Activated T-cell treated with anti-CD3 and anti-CD28 coated beads, Interleukin-2, amount 50 U/mL, for 4 hours (primary cell): ENCODE results near the gene ISG20L2. TPM values are rescaled to one million over a fixed set of nuclear protein-coding genes. Genes with fewer than 3 reads are reported as not detected.
A peak's percentile ranks its signal among the peaks of the same experiment; 100 is the strongest.

Experiments used
- ATAC-seq, 2 donors: fragments of 200-7000 bp; cut with Tn5 transposase; one replicate each; pipeline ENCODE4 v1.10.0; 2021
- DNase-seq: peaks from one replicate; pipeline ENCODE4 v3.0.0-alpha.2; 2020
- H3K27me3 Mint-ChIP-seq: one replicate; pipeline ENCODE4 v1.8.0; 2021; ENCODE audit warnings: low read depth, mixed read lengths
- H3K36me3 Mint-ChIP-seq: one replicate; pipeline ENCODE4 v1.8.0; 2022; ENCODE audit warnings: mixed read lengths; ENCODE audit not compliant: insufficient read depth
- H3K4me1 Mint-ChIP-seq: one replicate; pipeline ENCODE4 v1.8.0; 2021; ENCODE audit warnings: low read depth, mixed read lengths
- H3K4me3 Mint-ChIP-seq: one replicate; pipeline ENCODE4 v1.8.0; 2021; ENCODE audit warnings: mild to moderate bottlenecking, moderate library complexity, mixed read lengths
- H3K9me3 Mint-ChIP-seq: one replicate; pipeline ENCODE4 v1.8.0; 2021; ENCODE audit warnings: mixed read lengths
- total RNA-seq, 3 donors: library from RNA; stranded (reverse); gene quantifications; one replicate each; pipeline ENCODE4 v1.2.1, GENCODE V29; 2021

The ISG20L2 gene
- total RNA-seq, 3 donors from 2014 or later: 62.4 to 65.9 (median 63.8) TPM

DNA sequence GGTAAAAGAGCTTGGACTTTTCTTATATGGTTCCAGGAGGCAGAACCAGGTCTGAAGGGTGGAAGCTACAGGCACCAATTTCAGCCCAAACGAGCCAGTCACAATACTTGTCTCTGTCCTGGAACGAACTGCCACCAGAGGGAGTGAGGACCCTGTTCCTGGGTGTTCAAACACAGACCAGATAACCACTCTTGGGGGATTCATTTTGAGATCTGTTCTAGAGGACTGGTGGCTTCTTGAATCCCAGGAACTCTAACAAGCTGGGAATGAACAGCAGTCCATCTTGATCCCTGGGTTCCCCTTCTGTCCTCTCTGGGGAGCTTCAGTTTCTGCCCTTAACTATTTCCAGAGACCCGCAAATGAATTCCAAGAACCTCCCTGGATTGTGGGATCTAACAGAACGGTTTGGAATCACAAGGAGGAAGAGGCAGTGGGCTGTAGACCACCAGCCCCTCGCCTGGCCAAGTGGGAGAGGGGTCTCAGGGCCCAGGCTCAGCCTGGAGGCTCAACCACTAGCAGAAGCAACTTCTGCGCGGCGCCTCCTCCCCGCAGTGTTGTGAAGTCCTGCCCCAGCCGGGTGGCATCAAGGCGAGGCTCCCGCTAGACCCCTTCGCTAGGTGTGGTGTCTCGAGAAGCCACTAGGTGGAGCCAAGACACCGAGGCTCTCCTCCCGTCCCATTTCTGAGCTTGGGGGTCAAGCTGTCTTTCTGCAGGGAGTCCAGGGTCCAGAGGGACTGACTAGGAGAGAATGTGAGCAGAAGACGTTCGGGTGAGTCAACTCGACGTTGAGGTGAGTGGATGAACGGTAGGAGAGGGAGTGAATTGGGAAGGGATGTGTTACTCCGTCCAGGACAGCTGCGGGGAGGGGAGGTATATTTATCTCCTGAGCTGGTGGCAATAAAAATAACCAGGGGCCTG is 39.3 kb downstream of the ISG20L2 start:
- peak; percentile 97 to 98 for ATAC-seq
- H3K4me3 Mint-ChIP-seq: peak overlapping the region; percentile 37
- peaks cover 54% of the 10 kb centered on the region for H3K27me3 Mint-ChIP-seq

DNA sequence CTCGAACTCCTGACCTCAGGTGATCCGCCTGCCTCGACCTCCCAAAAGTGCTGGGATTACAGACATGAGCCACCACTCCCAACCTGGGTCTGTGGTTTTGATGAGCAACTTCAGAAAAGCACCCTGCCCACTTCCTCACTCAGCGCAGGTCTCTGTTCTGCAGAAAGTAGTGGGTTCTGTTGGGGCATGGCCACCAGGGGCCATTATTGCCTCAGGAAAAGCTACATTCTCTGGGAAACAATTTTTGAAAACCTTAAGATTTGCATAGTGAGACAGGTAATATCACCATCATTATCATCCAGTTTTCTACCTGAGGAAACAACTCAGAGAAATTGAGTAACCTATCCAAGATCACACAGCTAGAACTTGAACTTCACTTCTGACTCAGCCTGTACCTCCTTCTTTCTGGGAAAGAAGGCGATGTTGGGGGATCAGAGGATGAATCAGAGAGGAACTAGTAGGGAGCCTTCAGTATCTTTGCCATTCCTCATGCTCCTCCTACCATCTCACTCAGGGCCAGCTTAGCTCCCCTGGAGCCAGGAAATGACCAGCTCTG is 44.3 kb downstream of the ISG20L2 start:
- H3K27me3 Mint-ChIP-seq: peaks cover 44% of the 10 kb centered on the region
- H3K36me3 Mint-ChIP-seq: no peaks in the 10 kb centered on the region
- DNase-seq (no peak), ATAC-seq (peak; percentile 81 to 83)
- H3K4me1 Mint-ChIP-seq: peaks cover 16% of the 10 kb centered on the region
- H3K4me3 Mint-ChIP-seq: no peak overlapping the region
- H3K9me3 Mint-ChIP-seq: no peaks in the 10 kb centered on the region

More for the DNA sequence above, 39.3 kb downstream of the ISG20L2 start:
- Mint-ChIP-seq H3K4me1 (peaks cover 25% of the 10 kb centered on the region), H3K36me3 (no peaks in the 10 kb centered on the region), H3K9me3 (no peaks in the 10 kb centered on the region)
- DNase-seq: peak; percentile 73

DNA sequence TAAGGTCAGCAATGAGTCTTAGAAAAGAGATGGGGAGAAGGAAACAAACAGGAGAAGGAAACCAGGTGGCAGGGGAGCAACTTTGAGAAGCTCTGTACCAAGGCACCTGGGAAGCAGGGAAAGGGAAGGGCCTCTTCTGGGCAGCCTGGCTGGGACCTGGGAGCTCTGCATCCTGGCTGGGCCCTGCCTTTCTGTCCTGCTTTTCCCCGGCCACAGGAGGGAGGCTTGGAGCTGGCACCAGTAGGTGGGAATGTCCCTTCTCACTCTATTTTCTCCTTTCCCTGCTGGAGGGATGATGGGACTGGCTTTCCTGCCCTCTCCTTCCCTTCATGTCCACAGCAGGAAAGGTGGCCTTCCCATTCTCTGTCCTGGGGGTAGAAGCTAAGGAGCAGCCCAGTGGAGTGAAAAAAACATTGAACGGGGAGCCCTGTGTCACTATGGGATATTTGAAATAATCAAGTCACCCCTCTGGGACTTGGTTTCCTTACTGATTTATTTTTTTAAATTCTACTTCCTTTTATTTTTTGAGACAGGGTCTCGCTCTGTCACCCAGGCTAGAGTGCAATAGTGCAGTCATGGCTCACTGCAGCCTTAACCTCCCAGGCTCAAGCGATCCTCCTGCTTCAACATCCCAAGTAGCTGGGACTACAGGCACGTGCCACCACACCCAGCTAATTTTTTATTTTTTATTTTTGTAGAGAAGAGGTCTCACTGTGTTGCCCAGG is 46.2 kb downstream of the ISG20L2 start:
- no peaks in the 10 kb centered on the region for H3K36me3 Mint-ChIP-seq
- peaks cover 24% of the 10 kb centered on the region for H3K4me1 Mint-ChIP-seq
- peaks cover 53% of the 10 kb centered on the region for H3K27me3 Mint-ChIP-seq
- no peak for ATAC-seq
- no peak overlapping the region for H3K4me3 Mint-ChIP-seq
- H3K9me3 Mint-ChIP-seq: no peaks in the 10 kb centered on the region
- DNase-seq: no peak

DNA sequence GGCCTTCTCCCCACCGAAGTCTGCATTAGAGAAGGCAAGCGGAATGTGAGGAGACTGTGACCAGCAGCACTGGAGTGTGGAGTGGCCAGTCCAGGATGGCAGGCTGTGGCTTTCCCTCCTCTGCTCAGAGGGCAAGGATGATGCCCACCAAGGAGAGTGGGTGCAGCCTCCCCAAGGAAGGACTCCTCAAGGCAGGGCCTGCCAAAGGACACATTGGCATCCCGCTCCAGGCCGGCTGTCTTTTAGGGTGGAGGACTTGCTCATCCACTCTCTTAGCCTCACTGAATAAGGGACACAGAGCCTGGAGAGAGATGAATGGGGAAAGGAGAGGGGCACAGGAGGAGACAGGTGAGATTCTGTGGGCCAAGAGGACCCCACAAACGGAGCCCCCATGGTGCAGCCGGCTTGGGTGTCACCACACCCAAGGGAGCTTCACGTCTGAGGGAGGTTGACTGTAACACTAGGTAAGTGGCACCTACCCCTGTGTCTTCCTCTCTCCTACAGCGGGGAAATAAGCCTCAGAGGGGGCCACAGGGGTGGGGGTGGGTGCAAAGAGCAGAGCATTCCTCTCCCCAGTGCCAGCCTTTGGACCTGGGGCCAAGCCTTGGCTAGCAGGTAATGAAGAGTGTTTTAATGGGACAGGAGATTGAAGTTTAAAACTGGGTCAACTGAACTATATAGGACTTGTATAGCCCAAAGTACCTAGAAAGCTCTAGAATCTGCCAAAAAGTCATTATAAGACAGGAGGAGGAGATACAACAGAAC is 47.2 kb downstream of the ISG20L2 start:
- Mint-ChIP-seq H3K9me3 (no peaks in the 10 kb centered on the region), H3K36me3 (no peaks in the 10 kb centered on the region), H3K4me3 (no peak overlapping the region), H3K27me3 (peaks cover 56% of the 10 kb centered on the region), H3K4me1 (peaks cover 26% of the 10 kb centered on the region)
- DNase-seq (no peak), ATAC-seq (no peak)

DNA sequence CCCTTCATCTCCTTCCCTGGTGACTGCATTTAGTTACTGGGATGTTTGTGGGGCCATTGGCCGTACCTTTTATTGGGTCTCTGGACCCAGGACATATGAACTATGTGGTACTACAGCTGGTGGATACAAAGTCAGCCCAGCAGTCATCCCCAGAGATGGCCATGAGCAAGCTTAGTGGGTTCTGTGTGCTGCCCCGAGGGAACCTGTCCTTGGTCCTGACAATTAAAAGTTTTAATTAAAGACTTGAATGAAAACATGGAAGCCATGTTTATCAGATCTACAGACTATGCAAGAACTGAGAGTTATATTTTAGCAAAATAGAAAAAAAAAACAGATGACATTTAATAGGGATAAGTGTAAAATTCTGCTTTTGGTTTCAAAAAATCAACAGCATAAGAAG is 48.5 kb downstream of the ISG20L2 start:
- ATAC-seq: no peak
- Mint-ChIP-seq H3K4me1 (peaks cover 26% of the 10 kb centered on the region), H3K36me3 (no peaks in the 10 kb centered on the region), H3K4me3 (no peak overlapping the region), H3K27me3 (peaks cover 67% of the 10 kb centered on the region), H3K9me3 (no peaks in the 10 kb centered on the region)
- DNase-seq: no peak

DNA sequence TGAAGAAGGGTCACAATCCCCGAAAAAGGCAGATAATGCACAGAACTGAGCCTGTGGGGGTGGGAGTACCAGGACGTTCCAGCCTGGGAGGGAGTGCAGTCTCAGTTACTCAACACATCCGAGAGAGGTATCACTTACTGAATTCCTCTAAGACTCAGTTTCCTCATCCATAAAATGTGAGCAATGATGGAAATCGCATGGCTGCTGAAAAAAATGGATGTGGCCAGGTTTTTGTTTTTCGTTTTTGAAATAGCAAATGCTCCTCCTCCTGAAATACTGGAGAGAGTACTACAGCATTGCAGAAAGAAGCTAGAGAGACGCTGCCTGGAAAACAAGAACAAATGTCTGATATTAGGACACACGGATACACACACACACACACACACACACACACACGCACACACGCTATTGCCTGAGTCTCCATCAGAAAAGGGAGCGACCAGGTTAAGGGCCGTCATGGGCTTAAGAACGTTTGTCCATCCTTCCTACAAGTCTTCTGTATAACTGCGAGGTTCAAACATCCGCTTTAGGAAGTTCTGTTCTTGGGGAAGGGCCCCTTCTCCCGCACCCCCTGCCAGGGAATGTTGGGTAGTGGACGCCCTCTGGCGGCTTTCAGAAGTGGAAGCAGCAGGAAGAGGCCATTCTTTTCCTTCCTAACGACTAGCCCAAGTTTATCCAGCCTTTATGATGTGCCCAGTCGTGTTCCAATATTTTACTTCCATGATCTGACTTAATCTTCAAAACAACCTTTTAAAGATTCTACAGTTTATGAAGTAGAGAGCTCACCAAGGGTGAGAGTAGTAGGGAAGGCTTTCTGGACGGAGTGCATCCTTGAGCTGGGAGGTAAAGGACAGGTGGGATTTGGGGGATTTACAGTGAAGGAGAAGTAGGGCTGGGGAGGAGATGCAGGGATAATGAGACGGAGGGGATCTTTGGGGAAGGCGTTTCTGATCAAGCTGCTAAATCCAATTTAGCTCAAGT is 50.7 kb downstream of the ISG20L2 start:
- H3K36me3 Mint-ChIP-seq: no peaks in the 10 kb centered on the region
- no peaks in the 10 kb centered on the region for H3K9me3 Mint-ChIP-seq
- no peak for DNase-seq
- no peak overlapping the region for H3K4me3 Mint-ChIP-seq
- peaks cover 11% of the 10 kb centered on the region for H3K4me1 Mint-ChIP-seq
- peaks cover 73% of the 10 kb centered on the region for H3K27me3 Mint-ChIP-seq
- ATAC-seq: peak in 1 of 2 donors; percentile 34

DNA sequence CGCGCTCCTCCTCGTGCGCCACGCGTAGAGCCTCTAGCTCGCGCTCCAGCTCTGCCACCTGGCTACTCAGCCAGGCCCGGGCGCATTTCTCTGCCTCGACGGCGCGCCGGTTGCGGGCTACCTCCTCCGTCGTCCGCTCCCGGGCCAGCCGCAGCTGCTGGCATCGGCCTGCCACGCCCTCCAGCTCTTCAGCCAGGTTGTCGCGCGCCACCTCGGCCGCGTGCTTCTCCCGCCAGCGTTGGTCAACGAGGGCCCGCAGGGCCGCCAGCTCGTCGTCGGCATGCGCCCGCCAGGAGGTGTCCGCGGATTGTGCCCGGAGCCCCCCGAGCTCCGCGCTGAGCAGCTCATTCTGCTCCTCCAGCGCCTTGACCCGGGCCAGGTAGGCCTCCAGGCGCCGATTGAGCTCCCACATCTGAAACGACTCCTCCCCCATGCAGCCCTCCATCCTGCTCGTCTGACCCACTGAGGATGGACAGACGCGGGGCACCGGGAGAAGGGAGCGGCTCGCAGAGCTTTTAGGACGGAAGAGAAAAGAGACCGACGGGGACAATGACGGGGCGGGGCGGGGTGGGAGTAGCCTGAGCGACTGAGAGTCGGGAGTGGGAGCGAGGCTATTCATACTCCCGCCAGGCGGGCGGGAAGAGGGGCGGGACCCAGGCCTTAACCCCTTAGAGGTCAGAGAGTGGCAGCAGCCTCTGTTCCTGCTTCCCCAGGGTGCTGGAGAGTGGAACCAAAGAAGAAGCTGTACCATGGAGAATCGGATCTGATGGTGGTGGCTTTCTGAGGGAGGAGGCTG is 51.5 kb downstream of the ISG20L2 start, which contains the start of gene NES:
Gene NES (minus strand): TSS at position 588 of the 796 bp plus-strand sequence. CDS start 143 bp downstream, at position 445.
- ATAC-seq (peak; percentile 23), DNase-seq (no peak)
- Mint-ChIP-seq H3K36me3 (no peaks in the 10 kb centered on the region), H3K9me3 (no peaks in the 10 kb centered on the region), H3K27me3 (peaks cover 77% of the 10 kb centered on the region), H3K4me3 (no peak within 1 kb of the TSS), H3K4me1 (peaks cover 11% of the 10 kb centered on the region)

DNA sequence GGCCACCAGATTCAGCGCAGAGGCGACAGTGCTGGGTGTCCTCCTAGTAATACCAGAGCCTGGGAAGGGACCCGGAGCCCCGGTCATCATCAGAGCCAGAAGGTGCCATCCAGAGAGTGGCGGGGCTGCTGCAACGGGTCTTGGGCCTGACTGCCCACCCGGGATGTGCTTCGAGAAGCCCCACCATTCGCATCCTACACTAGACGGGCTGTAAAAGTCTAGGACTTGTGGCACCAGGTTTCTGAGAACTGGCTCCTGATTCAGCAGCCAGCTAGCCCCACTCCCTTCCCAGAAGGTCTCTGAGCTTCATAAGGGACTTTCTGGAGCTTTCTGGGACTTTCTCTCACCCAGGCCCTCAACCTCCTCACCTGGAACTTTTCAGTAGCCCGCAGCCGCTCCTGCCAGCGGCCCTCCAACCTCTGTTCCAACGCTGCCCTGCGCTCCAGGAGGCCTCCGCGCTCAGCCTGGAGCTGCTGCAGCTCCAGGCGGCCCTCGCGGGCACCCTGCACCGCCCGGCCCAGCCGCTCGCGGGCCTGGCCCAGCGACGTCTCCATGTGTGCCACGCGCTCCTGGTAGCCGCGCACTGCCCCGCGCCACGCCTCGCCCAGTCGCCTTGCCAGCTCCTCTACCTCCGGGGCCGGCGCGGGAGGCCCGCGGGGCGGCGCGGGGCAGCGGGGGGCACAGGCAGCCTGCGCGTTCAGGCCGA is 52.3 kb downstream of the ISG20L2 start:
- H3K27me3 Mint-ChIP-seq: peaks cover 70% of the 10 kb centered on the region
- peaks cover 11% of the 10 kb centered on the region for H3K4me1 Mint-ChIP-seq
- no peaks in the 10 kb centered on the region for H3K36me3 Mint-ChIP-seq
- no peak overlapping the region for H3K4me3 Mint-ChIP-seq
- ATAC-seq: peak; percentile 8 to 17
- H3K9me3 Mint-ChIP-seq: no peaks in the 10 kb centered on the region
- no peak for DNase-seq

DNA sequence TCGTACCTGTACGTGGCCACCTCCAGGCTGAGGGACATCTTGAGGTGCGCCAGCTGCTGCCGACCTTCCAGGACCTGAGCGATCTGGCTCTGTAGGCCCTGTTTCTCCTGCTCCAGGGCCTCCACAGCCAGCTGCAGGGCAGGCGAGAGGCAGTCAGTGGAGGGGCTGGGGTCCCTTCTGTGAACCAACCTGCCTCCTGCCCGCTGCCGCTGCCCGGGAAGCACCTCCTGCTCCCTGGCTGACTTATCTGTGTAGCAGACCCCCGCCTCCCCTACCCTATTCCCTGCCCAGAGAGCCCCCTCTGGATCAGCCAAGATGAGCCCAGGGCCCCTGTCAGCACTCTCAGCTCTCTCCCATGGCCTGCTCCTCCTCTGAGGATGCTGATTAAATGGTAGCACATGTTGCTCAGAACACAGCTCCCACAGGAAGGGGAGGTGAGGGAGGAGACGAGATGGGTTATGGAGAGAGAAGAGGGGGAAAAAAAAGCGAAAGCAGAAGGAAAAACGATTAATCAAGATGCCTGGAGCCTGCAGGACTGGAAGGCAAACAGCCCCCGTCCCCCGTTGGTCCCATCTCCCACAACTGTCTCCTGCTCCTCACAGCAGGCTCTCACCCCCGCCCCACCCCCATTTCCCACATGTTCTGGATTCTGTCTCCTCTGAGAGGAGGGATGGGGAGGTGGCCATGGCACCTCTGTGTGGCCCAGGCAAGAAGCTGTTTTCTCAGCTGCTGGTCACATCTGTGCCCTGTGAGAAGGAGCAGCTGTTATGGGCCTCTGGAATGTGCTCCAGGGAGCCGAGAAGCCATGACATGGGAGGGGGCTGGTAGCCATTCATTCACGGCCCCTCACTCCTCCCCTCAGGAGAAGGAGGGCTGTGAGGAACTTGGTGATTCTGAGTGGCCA is 53.1 kb downstream of the ISG20L2 start:
- peaks cover 68% of the 10 kb centered on the region for H3K27me3 Mint-ChIP-seq
- no peaks in the 10 kb centered on the region for H3K9me3 Mint-ChIP-seq
- no peak for DNase-seq
- H3K4me1 Mint-ChIP-seq: peaks cover 11% of the 10 kb centered on the region
- H3K36me3 Mint-ChIP-seq: no peaks in the 10 kb centered on the region
- H3K4me3 Mint-ChIP-seq: no peak overlapping the region
- ATAC-seq: no peak

DNA sequence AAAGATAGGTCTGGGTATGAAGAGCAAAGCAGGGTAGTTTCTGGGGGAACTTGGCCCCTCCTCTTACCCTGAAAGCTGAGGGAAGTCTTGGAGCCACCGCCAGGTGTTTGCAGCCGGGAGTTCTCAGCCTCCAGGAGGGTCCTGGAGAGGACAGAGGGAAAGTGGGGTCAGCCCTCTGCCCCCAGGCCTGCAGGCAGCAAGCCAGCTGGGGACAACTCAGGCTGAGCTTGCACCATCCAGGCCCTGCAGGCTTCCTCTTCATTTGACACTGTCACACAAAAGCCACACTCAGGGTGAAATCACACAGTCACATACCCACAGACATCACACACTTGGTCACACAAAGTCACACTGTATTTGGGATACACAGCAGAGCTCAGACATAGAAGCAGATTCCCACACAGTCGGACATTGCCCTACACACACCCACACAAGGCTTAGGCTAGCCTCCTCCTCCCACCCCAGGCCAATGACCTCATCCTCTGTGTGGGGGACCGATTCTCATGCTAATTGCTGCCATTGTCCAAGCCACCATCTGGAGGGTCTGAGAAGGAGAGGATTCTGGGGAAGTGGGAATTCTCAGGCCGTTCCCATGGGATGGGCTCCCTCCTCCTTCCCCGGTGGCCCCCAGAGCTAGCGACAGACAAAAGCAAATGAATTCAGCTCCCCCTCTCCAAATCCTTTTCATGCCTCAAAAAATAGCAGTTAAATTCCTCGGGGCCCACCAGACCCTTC is 55.0 kb downstream of the ISG20L2 start:
- peaks cover 11% of the 10 kb centered on the region for H3K4me1 Mint-ChIP-seq
- peaks cover 51% of the 10 kb centered on the region for H3K27me3 Mint-ChIP-seq
- DNase-seq (no peak), ATAC-seq (no peak)
- H3K9me3 Mint-ChIP-seq: no peaks in the 10 kb centered on the region
- no peak overlapping the region for H3K4me3 Mint-ChIP-seq
- no peaks in the 10 kb centered on the region for H3K36me3 Mint-ChIP-seq
